HG03280 (cell line): Measurements from ENCODE around the gene ZBTB21.
A peak's percentile ranks its signal among the peaks of the same experiment; 100 is the strongest.

Source experiments
- ATAC-seq: cut with Tn5 transposase; IDR thresholded peaks from one replicate; pipeline ENCODE4 v1.9.1; 2021; ENCODE audit warnings: mild to moderate bottlenecking, moderate library complexity; ENCODE audit not compliant: unreplicated experiment

Gene ZBTB21

DNA sequence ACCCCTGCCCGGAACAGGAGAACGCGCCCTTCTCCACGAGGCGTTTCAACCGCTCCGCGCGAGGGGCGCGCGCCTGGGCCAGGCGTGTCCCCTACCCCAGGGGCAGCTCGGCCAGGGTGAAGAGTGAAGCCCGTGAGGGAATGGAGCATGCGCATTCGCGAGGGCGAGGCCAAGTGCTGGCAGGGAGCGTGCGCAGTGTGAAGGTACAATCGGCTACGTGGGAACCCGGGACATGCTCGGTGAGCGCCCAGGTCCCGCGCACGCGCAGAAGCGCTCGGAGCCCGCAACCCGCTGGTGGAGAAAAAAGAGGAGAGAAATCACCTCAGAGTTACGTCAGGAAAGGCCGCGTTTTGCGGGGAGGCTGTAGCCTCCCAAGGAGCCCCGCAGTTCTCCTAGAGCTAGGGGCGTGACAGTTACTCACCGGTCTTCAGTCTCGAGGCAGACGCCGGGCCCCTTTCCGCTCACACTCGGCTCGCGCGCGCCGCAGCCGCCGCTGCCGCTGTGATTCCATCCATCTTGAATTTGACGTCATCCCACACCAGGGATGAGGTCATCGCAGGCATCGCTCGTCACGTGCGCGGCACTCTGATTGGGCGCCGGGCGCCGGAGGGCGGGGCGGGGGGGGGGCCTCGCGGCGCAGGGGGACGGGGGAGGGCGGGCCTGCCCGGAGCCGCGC, at the start of gene ZBTB21:
ZBTB21 (minus strand) TSS at position 530 of the 676 bp plus-strand sequence. CDS start 16,265 bp downstream, outside the sequence.
- ATAC-seq, result peak; percentile 71

DNA sequence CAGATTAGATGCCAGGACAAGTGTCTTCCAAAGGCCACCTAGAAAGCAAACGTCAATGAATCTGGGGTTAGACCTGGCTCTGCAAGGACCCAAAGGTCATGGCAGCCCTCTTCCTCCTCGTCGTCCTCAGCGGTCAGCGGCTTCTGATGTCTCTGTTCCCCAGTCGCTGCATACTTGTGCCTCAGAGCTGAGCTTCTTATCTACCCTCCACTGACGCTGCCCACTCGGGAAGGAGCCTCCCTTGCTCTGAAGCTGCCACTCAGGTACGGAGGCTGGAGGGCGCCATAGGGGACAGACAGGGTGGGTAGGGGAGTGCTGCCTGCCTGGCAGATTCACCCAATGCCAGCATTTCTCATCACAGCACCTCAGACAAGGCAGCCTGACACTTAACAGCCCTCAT, 49.6 kb upstream of the ZBTB21 start:
- ATAC-seq, result no peak

DNA sequence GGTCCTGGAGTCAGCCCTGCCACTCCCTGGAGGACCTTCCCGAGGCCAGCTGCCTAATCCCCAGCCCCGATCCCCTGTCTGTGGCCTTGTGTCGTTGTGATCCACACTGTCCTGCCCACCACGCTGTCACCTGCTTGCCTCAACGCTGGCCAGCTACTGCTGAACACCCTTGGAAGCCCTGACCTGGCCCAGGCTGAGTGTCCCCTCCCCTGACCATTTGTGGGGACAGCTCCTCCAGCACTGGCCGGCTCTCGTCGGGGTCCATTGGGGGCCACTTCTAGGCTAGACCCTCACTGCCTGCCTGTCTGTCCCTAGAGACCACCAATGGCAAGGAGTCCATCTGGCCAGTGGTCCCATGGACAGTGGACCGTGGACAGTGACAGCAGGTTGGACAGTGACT, 49.0 kb upstream of the ZBTB21 start:
- ATAC-seq, result no peak

DNA sequence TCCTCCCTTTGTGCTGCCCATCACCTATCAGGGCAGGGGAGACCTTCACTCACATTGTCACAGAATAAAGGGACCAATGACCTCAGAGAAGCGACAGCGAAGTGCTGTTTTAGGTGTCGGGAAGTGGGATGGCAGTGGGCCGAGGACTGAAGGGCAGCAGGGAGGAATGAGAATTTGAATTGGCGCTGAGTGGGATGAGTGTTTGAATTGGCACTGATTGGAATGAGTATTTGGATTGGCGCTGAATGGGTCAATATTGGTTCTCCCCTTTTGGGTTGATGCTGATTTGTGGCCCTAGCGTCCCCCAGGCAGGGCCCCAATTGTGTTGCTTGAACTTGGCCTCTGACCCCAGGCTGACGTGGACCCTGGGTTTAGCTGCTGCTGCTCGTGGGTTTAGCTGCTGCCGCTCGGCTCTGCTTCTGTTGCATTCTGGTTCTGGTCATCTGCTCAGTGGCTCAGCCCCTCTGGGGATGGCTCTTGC, 48.5 kb upstream of the ZBTB21 start:
- no peak for ATAC-seq

GRCh38 chr21:42057851-42058437, 47.8 kb upstream of the ZBTB21 start:
- no peak for ATAC-seq

DNA sequence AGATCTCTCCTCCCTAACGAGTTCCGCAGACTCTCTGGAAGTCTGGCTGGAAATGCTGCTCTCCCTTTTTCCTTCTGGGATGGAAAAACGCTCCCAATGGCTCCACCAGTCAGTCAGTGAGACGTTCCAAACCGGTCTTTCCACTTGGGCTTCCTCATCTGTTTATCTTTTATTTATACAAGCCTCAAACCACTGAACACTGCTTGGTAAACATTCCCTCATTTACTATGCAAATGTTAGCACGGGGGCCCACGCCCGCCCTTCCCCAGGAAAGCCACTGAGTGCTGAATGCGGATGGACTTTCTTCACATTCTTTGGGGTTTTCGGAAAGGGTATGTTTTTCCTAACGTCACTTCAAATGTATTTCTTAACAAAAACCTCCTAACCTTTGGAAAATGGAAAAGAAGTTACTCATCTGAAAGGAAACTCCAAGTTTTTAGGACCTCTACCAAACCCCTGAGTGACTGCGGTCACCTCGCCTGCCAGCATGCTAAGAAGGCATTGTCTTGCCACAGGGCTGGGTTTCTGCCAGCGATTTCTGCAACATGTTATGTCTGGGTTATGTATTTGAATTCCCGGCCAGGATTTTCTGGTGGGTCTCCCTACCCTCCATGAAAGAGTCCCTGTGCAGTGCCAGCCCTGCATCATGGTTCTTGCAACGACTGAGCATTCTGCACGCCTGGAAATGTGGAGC, 47.0 kb upstream of the ZBTB21 start:
- no peak for ATAC-seq

DNA sequence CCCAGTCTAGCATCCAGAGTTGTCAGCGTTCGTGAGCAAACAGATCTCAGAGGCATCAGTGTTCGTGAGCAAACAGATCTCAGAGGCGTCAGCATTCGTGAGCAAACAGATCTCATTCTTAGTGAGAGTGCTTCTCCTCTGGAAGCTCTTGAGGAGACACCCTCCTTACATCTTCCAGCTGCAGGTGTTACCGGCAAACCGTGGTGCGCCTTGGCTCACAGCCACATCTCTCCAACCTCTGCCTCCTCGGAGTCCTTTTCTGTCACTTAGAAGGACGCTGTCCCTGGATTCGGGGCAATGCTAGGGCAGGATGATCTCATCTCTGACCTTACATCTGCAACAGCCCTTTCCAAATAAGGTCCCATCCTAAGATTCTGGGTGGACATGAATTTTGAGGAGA, 46.3 kb upstream of the ZBTB21 start:
- no peak for ATAC-seq

- no peak for ATAC-seq
Observed at GRCh38 chr21:42055425-42055824, 45.3 kb upstream of the ZBTB21 start.

DNA sequence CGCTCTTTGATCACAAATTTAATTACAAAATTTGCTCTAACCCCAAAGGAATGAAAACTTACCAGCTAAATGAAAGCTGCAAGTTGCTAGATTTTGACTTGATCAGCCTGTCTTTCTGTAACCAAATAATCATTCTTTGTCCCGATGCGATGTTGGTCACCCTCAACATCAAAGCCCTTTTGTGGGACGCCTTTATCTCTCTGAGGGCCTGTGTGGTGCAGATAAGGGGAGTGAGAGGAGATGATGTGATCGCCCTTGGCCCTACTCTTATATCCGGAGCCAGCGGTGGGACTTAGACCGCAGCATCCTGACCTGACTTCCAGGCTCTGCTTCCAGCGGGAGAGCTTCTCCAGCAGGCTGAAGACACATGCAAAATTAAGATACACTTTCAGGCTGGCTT, 41.6 kb upstream of the ZBTB21 start:
- no peak for ATAC-seq

GRCh38 chr21:42049578-42050430, 39.6 kb upstream of the ZBTB21 start:
- no peak for ATAC-seq

DNA sequence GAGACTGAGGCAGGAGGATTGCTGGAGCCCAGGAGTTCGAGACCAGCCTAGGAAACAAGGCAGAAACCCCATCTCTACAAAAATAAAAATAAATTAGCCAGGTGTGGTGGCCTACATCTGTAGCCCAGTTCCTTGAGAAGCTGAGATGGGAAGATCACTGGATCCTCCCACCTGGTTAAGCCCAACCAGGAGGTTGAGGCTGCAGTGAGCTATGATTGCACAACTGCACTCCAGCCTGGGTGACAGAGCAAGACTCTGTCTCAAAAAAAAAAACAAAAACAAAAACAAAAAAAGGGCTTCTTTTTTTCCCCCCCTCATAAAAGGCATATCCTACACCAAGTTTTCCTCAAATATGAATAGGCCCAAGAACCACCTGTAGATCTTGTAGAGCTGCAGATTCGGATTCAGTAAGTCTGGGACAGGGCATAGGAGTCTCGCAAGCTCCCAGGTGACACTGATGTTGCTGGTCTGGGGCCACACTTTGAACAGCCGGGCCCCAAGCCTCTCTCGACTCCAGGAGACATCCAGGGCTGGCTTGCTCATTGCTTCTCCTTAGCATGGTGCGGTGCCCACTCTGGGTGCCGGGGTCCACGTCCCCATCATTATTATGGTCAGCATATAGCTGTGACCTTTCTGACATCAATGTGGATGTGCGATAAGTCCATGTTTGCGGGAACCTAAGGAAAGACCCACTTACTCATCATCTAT, 38.9 kb upstream of the ZBTB21 start:
- ATAC-seq, result no peak

DNA sequence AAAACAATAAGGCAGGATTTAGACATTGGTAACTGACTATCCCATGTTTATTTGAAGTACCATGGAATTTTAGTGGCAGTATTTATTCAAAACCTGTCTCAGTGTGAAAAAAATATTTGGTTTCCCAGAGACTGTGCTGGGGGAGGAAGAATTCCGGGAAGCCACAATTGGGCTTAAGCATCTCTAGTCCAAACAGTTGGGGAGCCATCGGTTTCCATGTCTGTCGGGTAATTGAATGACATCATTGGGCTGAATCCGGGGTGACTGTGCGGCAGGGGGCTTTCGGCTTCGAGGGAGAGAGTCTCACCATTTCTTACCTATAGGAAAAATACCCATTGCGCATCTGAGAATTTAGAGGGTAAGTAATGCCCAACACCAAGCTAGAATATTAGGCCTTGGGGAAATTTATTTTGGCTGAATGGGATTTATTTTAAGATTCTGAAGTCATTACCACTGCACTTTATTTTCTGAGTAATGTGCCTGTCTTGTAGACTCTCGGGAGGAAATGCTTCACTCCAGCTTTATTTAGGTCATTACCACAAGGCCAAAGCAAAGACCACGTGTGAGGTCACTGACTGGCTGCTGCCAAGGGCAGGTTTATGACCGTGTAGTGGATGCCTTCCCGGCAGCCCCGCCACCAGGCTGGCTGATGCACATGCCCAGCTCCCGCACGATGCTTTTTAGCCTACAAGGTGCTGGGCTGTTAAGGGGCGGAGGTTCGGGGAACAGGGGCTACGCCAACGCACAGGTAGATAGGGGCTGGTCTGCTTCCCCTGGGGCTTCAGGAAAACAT, 37.9 kb upstream of the ZBTB21 start:
- ATAC-seq, result no peak

- no peak for ATAC-seq
Observed at GRCh38 chr21:42044871-42045495, 34.8 kb upstream of the ZBTB21 start.

- ATAC-seq, result no peak
Observed at GRCh38 chr21:42043961-42044360, 33.8 kb upstream of the ZBTB21 start.

DNA sequence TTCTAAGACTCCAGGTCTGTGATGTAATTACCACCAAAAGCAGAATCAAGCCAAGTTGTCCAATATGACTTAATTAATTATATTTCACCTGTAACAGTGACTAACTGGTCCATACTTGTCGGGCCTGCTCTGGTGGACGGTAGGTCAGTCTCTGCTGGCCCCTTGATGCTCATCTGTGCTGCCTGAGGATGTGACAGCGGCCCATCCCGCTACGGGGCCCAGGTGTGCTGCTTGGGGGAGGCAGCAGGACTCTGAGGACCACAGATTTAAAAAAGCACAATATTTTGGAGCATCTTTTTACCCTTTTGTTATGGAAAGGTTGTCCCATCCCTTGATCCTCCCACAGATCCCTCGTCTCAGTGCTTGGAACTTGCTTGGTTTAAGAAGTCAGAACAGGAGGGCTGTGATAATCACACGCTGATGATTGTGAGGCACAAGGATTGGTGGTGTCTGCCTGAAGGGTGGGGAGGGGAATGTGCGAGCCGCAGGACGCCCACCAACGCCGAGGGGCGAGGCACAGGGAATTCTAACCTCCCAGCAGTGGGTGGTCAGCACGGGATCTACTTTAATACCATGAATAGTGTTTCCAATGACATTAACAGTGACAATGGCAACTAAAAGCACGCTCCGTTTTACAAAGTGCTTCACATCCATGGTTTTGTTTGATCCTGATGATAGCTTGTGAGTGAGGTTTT, 33.2 kb upstream of the ZBTB21 start:
- no peak for ATAC-seq

- no peak for ATAC-seq
Observed at GRCh38 chr21:42042651-42043050, 32.5 kb upstream of the ZBTB21 start.

GRCh38 chr21:42041711-42042110, 31.6 kb upstream of the ZBTB21 start:
- no peak for ATAC-seq

DNA sequence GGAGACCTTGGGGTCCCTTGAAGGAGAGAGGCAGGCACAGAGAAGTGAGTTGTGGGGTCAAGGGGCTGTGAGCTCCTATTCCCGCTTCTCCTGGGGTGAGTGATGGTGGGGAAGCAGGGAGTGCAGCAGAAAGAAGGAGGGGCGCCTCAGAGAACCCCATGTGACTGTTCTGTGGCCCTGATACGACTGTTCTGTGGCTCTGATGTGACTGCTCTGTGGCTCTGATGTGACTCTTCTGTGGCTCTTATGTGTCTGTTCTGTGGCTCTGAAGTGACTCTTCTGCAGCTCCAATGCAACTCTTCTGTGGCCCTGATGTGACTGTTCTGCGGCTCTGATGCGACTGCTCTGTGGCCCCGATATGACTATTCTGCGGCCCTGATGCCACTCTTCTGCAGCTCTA, 31.1 kb upstream of the ZBTB21 start:
- ATAC-seq, result no peak
